Activated T-cell treated with anti-CD3 and anti-CD28 coated beads, Interleukin-2, amount 50 U/mL, for 48 hours (primary cell): Measurements from ENCODE around the gene MITF.

Experiments
- DNase-seq, 2 experiments: peaks; one replicate each; pipeline ENCODE4 v3.0.0-alpha.2; 2020

MITF gene

DNA sequence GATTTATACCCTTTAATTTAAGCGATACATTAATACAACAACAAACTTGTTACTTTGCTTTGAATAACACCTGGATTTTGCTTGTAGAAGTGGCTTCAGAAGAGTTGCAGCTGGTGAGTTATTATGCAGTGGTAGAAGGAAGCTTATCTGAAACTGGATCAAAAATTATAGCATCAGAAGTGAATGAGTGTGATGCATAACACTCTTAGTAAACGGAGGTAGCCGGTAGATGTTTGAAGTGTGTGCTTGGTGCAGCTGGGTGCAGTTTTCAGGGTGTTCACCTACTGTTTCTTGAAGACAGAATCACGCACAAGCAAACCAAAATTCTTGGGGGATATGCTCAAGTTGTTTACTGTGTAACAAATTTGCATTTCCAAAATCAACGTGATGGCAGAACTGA lies 103.1 kb downstream of the MITF start:
- no peak for DNase-seq

GRCh38 chr3:69842789-69843188 lies 103.5 kb downstream of the MITF start:
- no peak for DNase-seq

DNA sequence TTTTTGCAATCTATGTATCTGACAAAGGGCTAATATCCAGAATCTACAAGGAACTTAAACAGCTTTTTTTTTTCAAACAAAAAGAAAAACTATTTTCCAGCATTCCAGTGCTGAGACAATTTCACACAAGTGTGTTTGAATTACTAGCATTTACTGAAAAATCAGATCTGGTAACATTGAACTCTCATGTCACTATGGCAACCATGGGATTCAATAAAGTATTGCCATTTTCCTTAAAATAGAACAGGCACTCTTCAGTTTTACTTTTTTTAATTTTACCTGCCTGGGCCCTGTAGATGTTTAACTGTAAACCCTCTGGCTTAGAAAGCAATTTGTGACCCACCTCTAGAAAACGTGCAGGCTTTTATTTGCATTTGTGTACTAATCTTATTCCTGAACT lies 105.4 kb downstream of the MITF start:
- no peak for DNase-seq

DNA sequence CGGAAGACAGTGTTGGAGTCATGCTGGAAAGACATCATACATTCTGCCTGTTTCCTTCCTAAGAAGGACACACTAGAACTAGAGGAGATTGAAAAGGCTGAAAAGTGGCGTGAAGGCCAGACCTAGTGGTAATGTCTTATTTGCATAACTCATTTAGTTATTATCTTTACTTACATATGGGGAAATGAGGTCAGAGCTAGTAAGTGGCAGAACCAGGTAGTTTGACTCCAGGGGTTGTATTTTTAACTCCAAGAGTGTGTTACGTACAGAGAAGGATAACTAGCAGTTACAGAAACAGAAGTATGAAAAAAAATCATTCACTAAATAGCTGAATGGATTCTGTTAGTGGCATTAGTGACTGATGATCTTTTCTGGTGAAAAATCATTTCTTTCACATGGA lies 108.0 kb downstream of the MITF start:
- DNase-seq: no peak

- DNase-seq: no peak
These were observed 108.8 kb downstream of the MITF start for GRCh38 chr3:69848113-69848512.

GRCh38 chr3:69850849-69851248 lies 111.6 kb downstream of the MITF start:
- DNase-seq: no peak

- DNase-seq: no peak
These were observed 113.8 kb downstream of the MITF start for GRCh38 chr3:69853027-69853426.

DNA sequence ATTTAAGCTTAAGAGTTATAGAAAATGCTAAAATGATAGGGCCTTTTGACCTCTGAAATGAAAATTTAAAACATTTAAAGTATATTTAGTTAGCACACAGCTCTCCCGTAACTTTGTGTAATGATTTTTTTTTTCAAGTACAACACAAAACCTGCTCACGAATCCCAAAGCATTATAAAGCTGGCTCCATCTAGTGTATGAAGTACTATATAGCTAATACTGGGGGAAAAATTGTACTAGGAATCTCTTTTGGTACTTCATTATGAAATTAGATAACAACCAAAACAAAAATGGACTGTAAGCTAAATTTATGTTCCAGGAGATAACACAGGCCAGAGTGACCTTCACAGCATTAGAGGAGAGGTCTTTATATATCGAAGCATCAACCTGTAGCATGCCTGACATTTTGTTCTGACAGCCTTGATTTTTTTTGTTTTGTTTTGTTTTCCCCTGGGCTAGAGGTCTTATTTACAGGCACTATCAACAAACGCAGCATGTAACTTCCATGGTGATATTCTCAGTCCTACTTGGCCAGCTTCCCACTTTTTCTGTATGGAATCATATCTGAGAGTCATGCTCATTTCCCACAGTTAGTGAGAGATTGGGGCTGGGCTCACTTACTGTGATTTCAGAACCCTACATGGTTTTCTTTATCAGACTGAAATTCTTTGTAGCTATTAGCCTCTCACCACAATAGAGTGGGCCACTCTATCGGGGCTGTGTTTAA lies 116.3 kb downstream of the MITF start:
- DNase-seq: no peak

DNA sequence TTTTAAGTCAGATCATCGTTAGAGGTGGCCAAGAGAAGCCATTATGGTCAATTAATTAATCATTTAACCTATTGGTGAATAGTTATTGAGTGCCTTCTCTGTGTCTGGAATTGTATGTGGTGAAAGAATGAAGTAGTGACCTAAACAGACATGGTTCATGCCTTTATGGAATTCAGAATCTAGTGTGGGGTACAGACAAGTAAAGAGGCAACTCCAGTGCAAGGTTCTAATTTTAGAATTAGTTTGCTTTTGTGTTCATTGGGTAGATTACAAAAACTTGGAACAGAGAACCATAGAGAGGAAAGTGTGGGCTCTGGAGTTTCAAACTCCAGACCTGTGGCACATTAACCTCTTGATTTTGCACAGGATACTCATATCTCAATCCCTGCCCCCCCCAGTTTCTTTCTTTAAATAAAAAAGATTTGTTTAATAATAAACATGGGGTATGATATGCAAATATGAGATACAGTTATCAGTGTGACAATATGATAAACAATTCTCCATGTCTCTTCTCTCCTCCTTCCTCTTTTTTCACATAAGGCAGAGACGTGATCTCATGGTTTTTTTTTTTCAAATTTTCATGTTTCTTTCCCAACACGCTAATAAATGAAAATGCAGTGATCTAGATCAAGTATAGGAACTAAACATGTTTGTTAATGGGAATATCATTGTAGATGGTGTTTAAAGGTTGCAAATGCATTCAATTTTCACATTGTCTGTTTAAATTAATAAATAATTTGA lies 117.9 kb downstream of the MITF start:
- DNase-seq: no peak

DNA sequence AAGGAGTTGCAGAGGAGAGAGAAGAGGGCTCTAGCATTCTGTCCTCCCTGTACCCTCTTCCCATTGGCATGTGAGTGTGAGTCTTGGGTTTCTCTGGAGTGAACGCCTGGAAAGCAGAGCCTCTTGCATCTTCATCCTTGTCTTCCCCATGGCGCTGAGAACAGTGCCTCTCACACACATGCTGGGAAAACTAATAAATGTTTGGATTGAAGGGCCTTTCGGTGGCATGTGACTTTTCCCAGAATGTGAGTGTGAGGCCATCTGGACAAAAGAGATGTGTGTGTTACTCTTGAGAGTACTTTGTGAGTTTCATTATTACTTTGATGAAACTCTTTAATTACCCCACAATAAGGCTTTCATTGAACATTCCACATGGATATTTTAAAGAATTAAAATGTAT lies 122.3 kb downstream of the MITF start:
- no peak for DNase-seq

DNA sequence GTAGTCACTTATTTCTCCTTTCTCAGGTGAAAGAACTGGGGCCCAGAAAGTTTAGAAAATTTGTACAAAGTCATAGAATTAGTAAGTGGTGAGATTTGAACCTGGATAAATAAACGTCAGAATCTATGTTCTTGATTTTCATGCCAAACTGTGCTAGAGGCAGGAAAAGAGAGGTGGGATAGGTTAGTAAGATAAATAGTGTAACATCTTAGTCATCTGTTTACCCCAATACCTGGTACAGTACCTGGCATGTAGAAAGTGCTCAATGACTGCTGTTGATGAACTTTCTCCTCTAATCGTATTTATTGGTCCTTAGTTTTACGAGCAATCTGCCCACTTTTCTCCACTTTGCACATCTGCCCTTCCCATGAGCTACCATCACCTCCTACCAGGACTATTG lies 124.9 kb downstream of the MITF start:
- DNase-seq: no peak

- DNase-seq: no peak
These were observed 125.5 kb downstream of the MITF start for GRCh38 chr3:69864766-69865165.

GRCh38 chr3:69865925-69866679 lies 126.8 kb downstream of the MITF start:
- no peak for DNase-seq

DNA sequence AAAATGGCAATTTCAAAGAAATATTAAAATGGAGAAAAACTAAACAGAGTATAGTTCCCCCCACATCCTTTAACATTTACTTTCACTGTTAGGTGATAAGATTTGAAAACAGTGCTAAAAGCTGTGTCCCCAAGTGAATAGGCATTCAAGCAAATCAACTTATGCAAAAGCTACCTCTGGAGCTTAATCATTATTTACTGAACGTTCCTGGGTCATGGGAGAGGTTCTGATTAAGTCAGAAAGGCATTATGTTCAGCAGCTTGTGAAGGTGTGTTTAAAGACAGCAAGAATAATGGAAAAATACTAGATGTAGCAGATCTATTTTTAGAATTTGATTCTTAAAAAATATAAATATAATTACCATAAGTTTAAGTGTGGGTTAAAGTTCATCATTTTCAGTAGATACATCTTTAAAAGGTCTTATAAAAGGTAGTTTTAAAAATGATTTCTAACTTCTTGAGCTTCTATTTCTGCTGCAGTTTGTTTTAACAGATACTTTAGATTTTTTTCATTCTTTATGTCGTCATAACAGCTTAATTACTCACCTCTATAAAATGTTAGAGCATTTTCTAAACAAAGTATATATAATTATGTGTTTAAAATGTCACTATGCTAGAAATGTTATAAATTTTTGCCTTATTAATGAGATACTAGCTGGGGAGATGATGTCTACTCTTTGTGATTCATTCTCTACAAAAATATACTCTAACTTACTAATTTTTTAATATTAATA lies 127.9 kb downstream of the MITF start:
- no peak for DNase-seq

DNA sequence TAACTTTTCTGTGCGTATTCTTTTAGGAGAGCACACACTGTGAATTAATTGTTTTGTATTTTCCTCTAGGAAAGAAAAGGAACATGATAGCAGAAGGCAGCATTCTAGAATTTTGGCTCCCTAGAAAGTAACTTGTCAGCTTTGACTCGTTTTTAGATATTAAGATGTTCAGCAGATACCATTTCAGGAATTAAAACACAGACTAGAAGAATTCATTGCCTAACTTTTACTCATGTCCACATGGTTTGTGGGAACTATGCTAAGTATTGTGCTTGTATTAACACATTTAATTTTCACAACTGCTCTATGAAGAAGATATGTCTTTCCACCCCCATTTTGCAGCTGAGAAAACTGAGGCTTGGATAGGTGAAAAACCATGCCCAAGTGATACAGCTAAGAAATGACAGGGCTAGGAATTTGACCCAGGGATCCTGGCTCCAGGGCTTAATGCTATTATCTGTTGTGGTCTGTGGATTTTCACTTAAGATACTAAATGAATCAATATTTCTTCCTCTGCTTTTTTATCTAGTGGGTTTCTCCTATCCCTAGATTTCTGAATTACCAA lies 128.8 kb downstream of the MITF start:
- DNase-seq: no peak

- DNase-seq: no peak
These were observed 129.7 kb downstream of the MITF start for GRCh38 chr3:69868841-69869420.

DNA sequence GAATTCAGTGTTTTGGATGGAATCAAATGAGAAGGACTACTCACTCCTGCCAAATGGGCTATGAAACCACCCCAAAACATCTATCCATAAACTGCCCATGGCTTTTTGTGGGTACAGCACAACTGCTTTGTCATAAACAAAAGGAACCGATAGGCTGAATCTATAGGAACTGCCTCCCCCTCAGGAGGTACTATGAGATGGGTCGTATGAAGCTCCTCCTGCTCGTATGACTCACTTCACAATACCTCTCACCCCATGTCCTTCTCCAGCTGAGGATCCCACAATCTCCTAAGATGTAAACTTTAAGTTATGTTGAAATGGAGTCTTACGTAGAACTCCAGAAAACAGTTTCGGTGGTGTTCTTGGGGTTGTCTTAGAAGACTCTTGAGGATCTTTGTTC lies 130.4 kb downstream of the MITF start:
- DNase-seq: no peak

GRCh38 chr3:69871251-69871650 lies 132.0 kb downstream of the MITF start:
- DNase-seq: no peak

GRCh38 chr3:69871868-69872267 lies 132.6 kb downstream of the MITF start:
- DNase-seq: no peak

GRCh38 chr3:69872783-69873378 lies 133.6 kb downstream of the MITF start:
- no peak for DNase-seq

GRCh38 chr3:69876073-69876472 lies 136.8 kb downstream of the MITF start:
- DNase-seq: no peak

DNA sequence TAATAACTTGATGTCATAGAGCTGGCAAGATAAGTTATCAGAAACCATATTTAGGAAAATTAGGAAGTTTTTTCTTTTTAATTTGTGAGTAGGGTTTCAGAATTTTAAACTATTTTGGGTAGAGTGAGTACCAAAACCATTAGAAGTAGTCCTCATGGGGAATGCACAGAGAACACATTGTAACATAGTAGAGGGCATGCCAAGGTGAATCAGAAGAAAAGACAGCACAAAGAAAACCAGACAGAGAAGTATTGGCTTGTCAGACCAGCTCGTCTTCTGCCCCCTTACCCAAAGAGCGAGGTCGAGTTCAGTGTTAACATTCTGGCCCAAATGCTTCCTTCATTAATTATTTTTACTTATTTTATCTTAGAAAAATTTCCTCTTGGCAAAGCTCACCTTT lies 139.0 kb downstream of the MITF start:
- DNase-seq: no peak
